H1 (cell line): ENCODE results near the gene OPALIN. TPM values are rescaled to one million over a fixed set of nuclear protein-coding genes. Genes with fewer than 3 reads are reported as not detected.

ENCODE experiments used
- CTCF ChIA-PET: fragments of 300-600 bp; sonication (Branson Sonifier 250); formaldehyde crosslinking; loops from one replicate; lab custom pipeline; 2021; ENCODE audit not compliant: partially characterized antibody; lab: Charles Lee
- POLR2A ChIA-PET: fragments of 300-600 bp; sonication (Branson Sonifier 250); formaldehyde crosslinking; loops from one replicate; lab custom pipeline; 2021; ENCODE audit warnings: inconsistent platforms; ENCODE audit not compliant: partially characterized antibody; lab: Charles Lee
- DNase-seq, 2 experiments: peaks; one replicate each; pipeline versions ENCODE4 v3.0.0 to v3.0.0-alpha.2; 2010 to 2022; ENCODE audit warnings: low spot score in 2 of 2, low read depth in 1 of 2, mixed read lengths in 1 of 2
- FAIRE-seq: peaks from 2 replicates; lab custom pipeline; 2011; peaks lifted over from hg19 to GRCh38; lab: Jason Lieb, UNC
- H2AFZ ChIP-seq: 2 replicates; pipeline ENCODE4 v1.8.1; 2012; ENCODE audit warnings: low read length, inconsistent platforms
- H2AK5ac ChIP-seq: 2 replicates; pipeline ENCODE4 v1.6.1; 2013; ENCODE audit warnings: low read depth, low read length
- H2BK120ac ChIP-seq: replicated peaks from 2 replicates; pipeline ENCODE3; 2013; ENCODE audit warnings: low read depth, low read length, inconsistent platforms
- H2BK12ac ChIP-seq: 2 replicates; pipeline ENCODE4 v1.6.1; 2013; ENCODE audit warnings: low read depth, low read length
- H2BK15ac ChIP-seq: 2 replicates; pipeline ENCODE4 v1.6.1; 2013; ENCODE audit warnings: low read length
- H2BK20ac ChIP-seq: 2 replicates; pipeline ENCODE4 v1.6.1; 2013; ENCODE audit warnings: low read length
- H2BK5ac ChIP-seq: 2 replicates; pipeline ENCODE4 v1.6.1; 2013; ENCODE audit warnings: low read depth, low read length
- H3K14ac ChIP-seq: 2 replicates; pipeline ENCODE4 v1.6.1; 2013; ENCODE audit warnings: inconsistent platforms; ENCODE audit not compliant: insufficient read length
- H3K18ac ChIP-seq: 2 replicates; pipeline ENCODE4 v1.6.1; 2013; ENCODE audit warnings: low read length; ENCODE audit errors: extremely low read depth
- H3K23ac ChIP-seq: 2 replicates; pipeline ENCODE4 v1.6.1; 2013; ENCODE audit warnings: inconsistent platforms; ENCODE audit not compliant: insufficient read length
- H3K23me2 ChIP-seq: 2 replicates; pipeline ENCODE4 v1.6.1; 2013; ENCODE audit warnings: low read depth, low read length
- H3K27ac ChIP-seq: 2 replicates; pipeline ENCODE4 v1.6.1; 2011; ENCODE audit warnings: low read depth, low read length, inconsistent platforms
- H3K27me3 ChIP-seq, 4 experiments: replicated peaks in 1 of 4; 1 replicate in 1 of 4; 2 replicates in 3 of 4; pipeline versions ENCODE4 v1.6.1 to v1.8.1; 2011 to 2013; ENCODE audit warnings: low read length in 3 of 4, mild to moderate bottlenecking in 3 of 4, inconsistent platforms in 2 of 4, mixed read lengths in 2 of 4, moderate library complexity in 1 of 4; ENCODE audit not compliant: control insufficient read depth in 3 of 4, insufficient read depth in 3 of 4; ENCODE audit errors: extremely low read depth in 1 of 4
- H3K36me3 ChIP-seq, 4 experiments: 2 replicates each; pipeline versions ENCODE4 v1.6.1 to v1.8.1; 2011 to 2013; ENCODE audit warnings: mild to moderate bottlenecking in 4 of 4, low read length in 3 of 4, moderate library complexity in 2 of 4, control low read depth in 1 of 4, inconsistent platforms in 1 of 4; ENCODE audit not compliant: insufficient read depth in 4 of 4, control insufficient read depth in 2 of 4
- H3K4ac ChIP-seq: replicated peaks from 2 replicates; pipeline ENCODE3; 2013; ENCODE audit warnings: low read length, low read depth, mixed read lengths, inconsistent platforms; ENCODE audit not compliant: insufficient read length
- H3K4me1 ChIP-seq, 4 experiments: replicated peaks in 1 of 4; 1 replicate in 1 of 4; 2 replicates in 3 of 4; pipeline versions ENCODE4 v1.6.1 to v1.8.1; 2011 to 2013; ENCODE audit warnings: low read length in 3 of 4, inconsistent platforms in 2 of 4, mixed read lengths in 1 of 4; ENCODE audit not compliant: insufficient read depth in 4 of 4, control insufficient read depth in 3 of 4
- H3K4me2 ChIP-seq, 2 experiments: 2 replicates each; pipeline versions ENCODE4 v1.6.1 to v1.8.1; 2011 to 2013; ENCODE audit warnings: low read depth in 2 of 2, low read length in 2 of 2, control low read depth in 1 of 2, inconsistent platforms in 1 of 2, mild to moderate bottlenecking in 1 of 2; ENCODE audit not compliant: insufficient read depth in 1 of 2
- H3K4me3 ChIP-seq, 4 experiments: fragments of 200-600, 300-600 bp in 1 of 4; sonication (generic), shearing (Covaris generic), sonication (Bioruptor Twin) in 1 of 4; 2 replicates each; pipeline versions ENCODE4 v1.5.1 to v1.8.1; 2011 to 2016; ENCODE audit warnings: low read length in 4 of 4, low read depth in 3 of 4, control low read depth in 2 of 4, inconsistent platforms in 2 of 4, mild to moderate bottlenecking in 2 of 4, mixed read lengths in 1 of 4, moderate library complexity in 1 of 4; ENCODE audit not compliant: insufficient read depth in 2 of 4; ENCODE audit errors: extremely low read depth in 1 of 4
- H3K56ac ChIP-seq: replicated peaks from 2 replicates; pipeline ENCODE3; 2013; ENCODE audit warnings: low read depth, mild to moderate bottlenecking, mixed read lengths, low read length, inconsistent platforms; ENCODE audit not compliant: insufficient read length
- H3K79me1 ChIP-seq: 2 replicates; pipeline ENCODE4 v1.6.1; 2013; ENCODE audit warnings: low read depth, low read length, control low read depth
- H3K79me2 ChIP-seq, 2 experiments: 2 replicates each; pipeline versions ENCODE4 v1.6.1 to v1.8.1; 2012 to 2013; ENCODE audit warnings: low read length in 2 of 2, mild to moderate bottlenecking in 2 of 2, inconsistent platforms in 1 of 2; ENCODE audit not compliant: insufficient read depth in 2 of 2, control insufficient read depth in 1 of 2
- H3K9ac ChIP-seq, 4 experiments: replicated peaks in 1 of 4; 1 replicate in 1 of 4; 2 replicates in 3 of 4; pipeline versions ENCODE4 v1.6.1 to v1.8.1; 2011 to 2013; ENCODE audit warnings: low read depth in 3 of 4, low read length in 3 of 4, control low read depth in 2 of 4, mild to moderate bottlenecking in 2 of 4, moderate library complexity in 2 of 4, inconsistent platforms in 1 of 4; ENCODE audit errors: extremely low read depth in 1 of 4
- H3K9me3 ChIP-seq, 2 experiments: 2 replicates each; pipeline versions ENCODE4 v1.6.1 to v1.8.1; 2012 to 2013; ENCODE audit warnings: mild to moderate bottlenecking in 2 of 2, moderate library complexity in 2 of 2, control low read depth in 1 of 2, inconsistent platforms in 1 of 2, low read depth in 1 of 2, low read length in 1 of 2, mixed read lengths in 1 of 2; ENCODE audit not compliant: insufficient read depth in 2 of 2
- H4K20me1 ChIP-seq, 2 experiments: replicated peaks in 1 of 2; 2 replicates each; pipeline versions ENCODE3 to v1.8.1; 2011 to 2013; ENCODE audit warnings: inconsistent platforms in 2 of 2, low read length in 2 of 2, mild to moderate bottlenecking in 1 of 2; ENCODE audit not compliant: insufficient read depth in 2 of 2, control insufficient read depth in 1 of 2
- H4K5ac ChIP-seq: 2 replicates; pipeline ENCODE4 v1.6.1; 2013; ENCODE audit warnings: low read length, low read depth, mixed read lengths, inconsistent platforms; ENCODE audit not compliant: insufficient read length
- H4K8ac ChIP-seq: 2 replicates; pipeline ENCODE4 v1.8.0; 2013; ENCODE audit warnings: mild to moderate bottlenecking, moderate library complexity, low read length, inconsistent platforms; ENCODE audit not compliant: insufficient read depth; ENCODE audit errors: extremely low read depth
- H4K91ac ChIP-seq: replicated peaks from 2 replicates; pipeline ENCODE3; 2013; ENCODE audit warnings: low read length, mixed read lengths, inconsistent platforms; ENCODE audit not compliant: insufficient read length
- KDM5A ChIP-seq: fragments of 200-600 bp; IDR thresholded peaks from 2 replicates; pipeline ENCODE4 v1.7.1; 2012; ENCODE audit warnings: mild to moderate bottlenecking, low read length, inconsistent platforms, mixed read lengths
- SIRT6 ChIP-seq: IDR thresholded peaks from one replicate; pipeline ENCODE4 v1.7.1; 2012; ENCODE audit warnings: low read length, inconsistent platforms
- SP2 ChIP-seq: IDR thresholded peaks from 2 replicates; pipeline ENCODE4 v1.6.1; 2012; ENCODE audit warnings: mild to moderate bottlenecking, low read length, inconsistent platforms
- TBP ChIP-seq: IDR thresholded peaks from 2 replicates; pipeline ENCODE4 v1.6.1; 2011; ENCODE audit warnings: low read depth, low read length, improper control_type of control experiment
- WGBS, 2 experiments: shearing (Covaris generic) in 1 of 2; methylation state at CpG; one replicate each; pipeline versions ENCODE4 v1.1.6 to v1.1.7; 2013 to 2015; ENCODE audit warnings: low lambda C conversion rate in 2 of 2, mixed read lengths in 2 of 2, inconsistent platforms in 1 of 2, low coverage in 1 of 2, missing lambda C conversion rate in 1 of 2; ENCODE audit not compliant: insufficient replicate concordance in 2 of 2, insufficient coverage in 1 of 2, insufficient read length in 1 of 2; ENCODE audit errors: extremely low coverage in 1 of 2, missing lambda C conversion rate in 1 of 2; 5-methylcytosine and 5-hydroxymethylcytosine counted together
- polyA plus RNA-seq, 7 experiments: library from polyadenylated mRNA; depleted of rRNA in 3 of 7; stranded (reverse) in 5 of 7; unstranded in 2 of 7; fragments of >200 nt in 5 of 7; fragments of 200-250 nt in 2 of 7; gene quantifications; 1 replicate in 5 of 7; 2 replicates in 1 of 7; 4 replicates in 1 of 7; pipeline versions ENCODE4 v1.2.1 to v1.2.3, GENCODE V29; 2011 to 2013; ENCODE audit warnings: missing spikeins in 2 of 7, mixed read lengths in 2 of 7
- total RNA-seq: library from RNA; stranded (reverse); fragmentation: NEBNext Ultra II Directional; extraction: Animal tissue kit (Norgen Biotek cat#: 25700); gene quantifications from 2 replicates; pipeline ENCODE4 v1.2.1, GENCODE V29; 2021

OPALIN gene
- total and polyA plus RNA-seq, 2 of the 8 experiments (the other 6 are each of a cell fraction or from before 2014, with no cell fraction given) = 0.03 TPM; not detected in 1

GRCh38 chr10:96297486-96297885 is 61.3 kb downstream of the OPALIN start:
- H2BK15ac ChIP-seq = no peak overlapping the region
- H3K23ac ChIP-seq = no peak overlapping the region
- no peak overlapping the region for H3K56ac ChIP-seq
- H2BK12ac ChIP-seq = no peak overlapping the region
- POLR2A ChIA-PET = no interaction called here
- no peak overlapping the region for H3K14ac ChIP-seq
- H3K4me3 ChIP-seq = no peak overlapping the region
- H3K23me2 ChIP-seq = no peaks in the 10 kb centered on the region
- H4K91ac ChIP-seq = no peak overlapping the region
- CTCF ChIA-PET = interaction anchor here (0.9 to 2.8 kb wide), 3 partner anchors 42 to 70 kb away, joined by 3 to 17 read pairs (median 7); no protein-coding TSS in a partner anchor
- H3K18ac ChIP-seq = no peak overlapping the region
- H3K27me3 ChIP-seq = no peaks in the 10 kb centered on the region; a peak in 2 of 7 replicates
- FAIRE-seq = no peak
- no peaks in the 10 kb centered on the region for H3K36me3 ChIP-seq
- H4K5ac ChIP-seq = no peak overlapping the region
- no peak overlapping the region for H2BK5ac ChIP-seq
- H2AFZ ChIP-seq = no peak overlapping the region
- H2AK5ac ChIP-seq = no peak overlapping the region
- H3K9ac ChIP-seq = no peak overlapping the region
- WGBS, 2 experiments = 100% methylated on average over 2 of the region's 2 CpGs; no CpG with 5 or more reads in 1 of the 2 experiments
- no peak overlapping the region for H2BK120ac ChIP-seq
- H3K9me3 ChIP-seq = no peaks in the 10 kb centered on the region
- no peak for DNase-seq
- H3K79me2 ChIP-seq = no peaks in the 10 kb centered on the region
- no peaks in the 10 kb centered on the region for H4K20me1 ChIP-seq
- no peaks in the 10 kb centered on the region for H3K4me1 ChIP-seq
- no peak overlapping the region for H3K27ac ChIP-seq
- no peak overlapping the region for H2BK20ac ChIP-seq
- H3K4me2 ChIP-seq = no peak overlapping the region
- no peaks in the 10 kb centered on the region for H3K79me1 ChIP-seq
- no peak overlapping the region for H4K8ac ChIP-seq
- no peak overlapping the region for H3K4ac ChIP-seq
- TF ChIP-seq SP2 (no peak), KDM5A (no peak), TBP (no peak), SIRT6 (no peak)
